OCI-LY1 (cell line): ENCODE data around the gene GALNT18.

Experiments used
- H2AFZ ChIP-seq: fragments of 200-600 bp; sonication (generic), shearing (Covaris generic); 2 replicates; pipeline ENCODE4 v1.6.0; 2014; ENCODE audit warnings: antibody characterized with exemption, mild to moderate bottlenecking, low read length
- H3F3A ChIP-seq: fragments of 200-600 bp; sonication (generic), shearing (Covaris generic); 2 replicates; pipeline ENCODE4 v1.6.0; 2014; ENCODE audit warnings: mild to moderate bottlenecking, antibody characterized with exemption, low read length, moderate library complexity; ENCODE audit not compliant: insufficient read depth
- H3K27ac ChIP-seq: fragments of 200-600 bp; sonication (generic); 2 replicates; pipeline ENCODE4 v1.5.1; 2014; ENCODE audit warnings: low read length, mixed run types, mild to moderate bottlenecking, low read depth; ENCODE audit not compliant: poor library complexity, severe bottlenecking
- H3K27me3 ChIP-seq: fragments of 200-600 bp; sonication (generic); 2 replicates; pipeline ENCODE4 v1.6.0; 2014; ENCODE audit warnings: antibody characterized with exemption, mild to moderate bottlenecking, low read length, moderate library complexity; ENCODE audit not compliant: insufficient read depth
- H3K36me3 ChIP-seq: fragments of 200-600 bp; sonication (generic); 2 replicates; pipeline ENCODE4 v1.6.1; 2014; ENCODE audit warnings: mild to moderate bottlenecking, antibody characterized with exemption, low read length, moderate library complexity, mixed read lengths; ENCODE audit not compliant: insufficient read depth
- H3K4me1 ChIP-seq: fragments of 200-600 bp; sonication (generic); 2 replicates; pipeline ENCODE4 v1.5.1; 2014; ENCODE audit warnings: mild to moderate bottlenecking, low read length, moderate library complexity; ENCODE audit not compliant: insufficient read depth, severe bottlenecking
- H3K4me2 ChIP-seq: fragments of 200-600 bp; sonication (generic), shearing (Covaris generic); 2 replicates; pipeline ENCODE4 v1.6.1; 2014; ENCODE audit warnings: low read length
- H3K4me3 ChIP-seq: fragments of 200-600 bp; sonication (generic); 2 replicates; pipeline ENCODE4 v1.5.1; 2014; ENCODE audit warnings: low read length, low read depth, mild to moderate bottlenecking, mixed read lengths; ENCODE audit not compliant: poor library complexity, severe bottlenecking
- H3K79me2 ChIP-seq: fragments of 200-600 bp; shearing (Covaris generic); 2 replicates; pipeline ENCODE4 v1.6.1; 2016; ENCODE audit warnings: mixed run types, low read length, mixed read lengths; ENCODE audit not compliant: insufficient read depth
- H3K9ac ChIP-seq: fragments of 200-600 bp; sonication (generic), shearing (Covaris generic); 2 replicates; pipeline ENCODE4 v1.6.1; 2014; ENCODE audit warnings: mild to moderate bottlenecking, low read length, mixed read lengths
- H3K9me2 ChIP-seq: fragments of 200-600 bp; sonication (generic), shearing (Covaris generic); 2 replicates; pipeline ENCODE4 v1.6.1; 2014; ENCODE audit warnings: low read depth, mild to moderate bottlenecking, low read length, mixed read lengths
- H3K9me3 ChIP-seq: fragments of 200-600 bp; shearing (Covaris generic); 2 replicates; pipeline ENCODE4 v1.6.1; 2014; ENCODE audit warnings: low read length, mixed read lengths
- H4K20me1 ChIP-seq: fragments of 200-600 bp; sonication (generic), shearing (Covaris generic); 2 replicates; pipeline ENCODE4 v1.6.0; 2016; ENCODE audit warnings: mild to moderate bottlenecking, low read length; ENCODE audit not compliant: insufficient read depth
- EZH2 ChIP-seq: fragments of 200-600 bp; sonication (generic), shearing (Covaris generic); IDR thresholded peaks from 2 replicates; pipeline ENCODE4 v1.8.0; 2017; ENCODE audit warnings: borderline replicate concordance, mixed run types, mild to moderate bottlenecking, antibody characterized with exemption, low read length, moderate library complexity, mixed read lengths
- TF ChIP-seq, protein P1 (sequence below): fragments of 200-600 bp; sonication (generic), shearing (Covaris generic); IDR thresholded peaks from 2 replicates; pipeline ENCODE4 v1.5.1; 2017; ENCODE audit warnings: mild to moderate bottlenecking, antibody characterized with exemption, low read length, moderate library complexity, mixed read lengths

Gene GALNT18

DNA sequence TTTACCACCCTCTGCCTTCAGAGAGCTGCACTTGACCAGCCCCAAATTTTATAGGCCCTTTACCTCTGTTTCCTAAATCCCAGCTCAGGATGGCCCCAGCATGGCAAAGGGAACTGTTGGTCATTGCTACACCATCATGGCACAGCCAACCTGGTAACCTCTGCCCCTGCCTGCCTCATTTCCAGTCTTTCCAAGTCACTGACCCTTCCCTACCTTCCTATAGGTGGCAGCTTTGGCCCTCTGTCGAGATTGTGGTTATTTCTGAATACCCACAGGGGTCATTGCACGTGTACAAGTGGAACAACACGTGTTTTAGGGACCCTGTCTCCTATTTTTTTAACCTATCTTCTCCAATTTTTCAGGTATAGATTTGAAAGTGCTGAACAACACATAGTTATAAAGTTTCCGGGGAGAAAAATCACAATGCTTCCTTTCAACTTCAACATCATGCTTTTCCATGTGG lies 2.8 kb downstream of the GALNT18 start:
- Histone ChIP-seq H2AFZ (no peak overlapping the region), H3K4me2 (no peak overlapping the region), H3K9me3 (no peaks in the 10 kb centered on the region), H3F3A (no peaks in the 10 kb centered on the region), H3K9me2 (no peaks in the 10 kb centered on the region), H3K4me3 (no peak overlapping the region), H3K27me3 (no peaks in the 10 kb centered on the region), H3K4me1 (no peaks in the 10 kb centered on the region), H3K36me3 (no peaks in the 10 kb centered on the region), H4K20me1 (no peaks in the 10 kb centered on the region), H3K79me2 (no peaks in the 10 kb centered on the region), H3K27ac (no peak overlapping the region), H3K9ac (no peak overlapping the region)
- TF ChIP-seq EZH2: no peak

DNA sequence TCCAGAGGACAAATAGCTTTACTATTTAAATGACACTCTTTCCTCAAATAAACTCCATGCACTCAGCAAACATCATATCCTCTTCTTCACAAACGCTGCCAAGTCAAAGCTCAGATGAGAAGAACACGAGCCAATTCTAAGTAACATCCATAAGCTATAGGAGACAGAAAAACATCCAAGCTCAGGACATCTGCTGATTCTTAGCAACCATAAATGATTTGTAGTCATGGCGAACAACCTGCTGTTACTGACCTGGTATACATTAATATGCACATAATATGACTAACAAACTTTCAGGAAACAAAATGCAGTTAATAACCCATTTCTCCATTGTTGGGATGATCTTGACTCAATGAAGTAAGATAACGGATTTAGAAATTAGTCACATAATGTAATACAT lies 6.7 kb downstream of the GALNT18 start:
- no peaks in the 10 kb centered on the region for H3F3A ChIP-seq
- H3K36me3 ChIP-seq: no peaks in the 10 kb centered on the region
- H2AFZ ChIP-seq: no peak overlapping the region
- no peak overlapping the region for H3K4me3 ChIP-seq
- no peak overlapping the region for H3K9ac ChIP-seq
- H3K27me3 ChIP-seq: no peaks in the 10 kb centered on the region
- H3K4me2 ChIP-seq: no peak overlapping the region
- H3K9me3 ChIP-seq: no peaks in the 10 kb centered on the region
- TF ChIP-seq, protein P1, sequence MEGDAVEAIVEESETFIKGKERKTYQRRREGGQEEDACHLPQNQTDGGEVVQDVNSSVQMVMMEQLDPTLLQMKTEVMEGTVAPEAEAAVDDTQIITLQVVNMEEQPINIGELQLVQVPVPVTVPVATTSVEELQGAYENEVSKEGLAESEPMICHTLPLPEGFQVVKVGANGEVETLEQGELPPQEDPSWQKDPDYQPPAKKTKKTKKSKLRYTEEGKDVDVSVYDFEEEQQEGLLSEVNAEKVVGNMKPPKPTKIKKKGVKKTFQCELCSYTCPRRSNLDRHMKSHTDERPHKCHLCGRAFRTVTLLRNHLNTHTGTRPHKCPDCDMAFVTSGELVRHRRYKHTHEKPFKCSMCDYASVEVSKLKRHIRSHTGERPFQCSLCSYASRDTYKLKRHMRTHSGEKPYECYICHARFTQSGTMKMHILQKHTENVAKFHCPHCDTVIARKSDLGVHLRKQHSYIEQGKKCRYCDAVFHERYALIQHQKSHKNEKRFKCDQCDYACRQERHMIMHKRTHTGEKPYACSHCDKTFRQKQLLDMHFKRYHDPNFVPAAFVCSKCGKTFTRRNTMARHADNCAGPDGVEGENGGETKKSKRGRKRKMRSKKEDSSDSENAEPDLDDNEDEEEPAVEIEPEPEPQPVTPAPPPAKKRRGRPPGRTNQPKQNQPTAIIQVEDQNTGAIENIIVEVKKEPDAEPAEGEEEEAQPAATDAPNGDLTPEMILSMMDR: no peak
- TF ChIP-seq EZH2: no peak
- H3K4me1 ChIP-seq: no peaks in the 10 kb centered on the region
- H3K27ac ChIP-seq: no peak overlapping the region
- H3K9me2 ChIP-seq: no peaks in the 10 kb centered on the region
- H4K20me1 ChIP-seq: no peaks in the 10 kb centered on the region
- H3K79me2 ChIP-seq: no peaks in the 10 kb centered on the region

DNA sequence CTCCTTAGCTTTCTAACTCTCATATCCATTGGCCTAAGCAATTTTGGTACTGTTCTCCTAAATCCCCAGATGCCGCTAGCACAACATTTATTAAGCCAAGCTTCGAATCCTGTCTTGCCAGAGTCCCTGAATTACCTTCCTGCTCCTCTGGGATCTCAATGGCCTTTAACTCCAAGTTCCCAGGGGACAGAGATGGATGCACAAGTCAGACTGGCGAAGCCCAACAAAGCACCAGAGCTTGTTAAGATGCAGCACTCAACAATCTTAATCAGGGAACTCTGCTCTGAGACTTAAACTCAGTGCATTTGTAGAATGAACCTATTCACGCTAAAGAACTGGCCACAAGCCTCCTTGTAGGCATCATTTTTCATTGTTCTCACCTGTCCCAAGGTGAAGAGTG lies 9.4 kb downstream of the GALNT18 start:
- H3K9ac ChIP-seq: no peak overlapping the region

DNA sequence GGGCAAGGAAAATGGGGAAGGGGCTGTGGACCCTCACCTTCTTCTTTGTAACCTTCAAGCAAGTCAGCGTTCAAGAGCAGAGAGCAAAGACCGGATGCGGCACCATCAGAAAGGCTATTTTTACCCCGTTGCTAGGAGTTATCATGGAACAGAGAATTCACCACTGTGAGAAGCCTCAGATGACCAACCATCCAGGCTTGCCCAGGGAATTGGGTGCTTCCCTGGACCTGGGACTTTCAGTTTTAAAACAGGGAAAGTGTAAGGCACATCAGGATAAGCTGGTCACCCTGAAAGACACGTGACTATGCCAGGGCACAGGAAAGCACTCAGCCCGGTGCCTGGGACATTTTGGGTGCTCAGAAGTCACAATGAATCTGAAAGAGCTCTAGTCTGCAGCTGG lies 10.4 kb downstream of the GALNT18 start:
- Histone ChIP-seq H3K9me2 (no peaks in the 10 kb centered on the region), H3K36me3 (no peaks in the 10 kb centered on the region), H2AFZ (no peak overlapping the region), H3K27ac (no peak overlapping the region), H4K20me1 (no peaks in the 10 kb centered on the region), H3K79me2 (no peaks in the 10 kb centered on the region), H3F3A (no peaks in the 10 kb centered on the region), H3K27me3 (no peaks in the 10 kb centered on the region), H3K4me3 (no peak overlapping the region), H3K9ac (no peak overlapping the region), H3K4me2 (no peak overlapping the region), H3K4me1 (no peaks in the 10 kb centered on the region), H3K9me3 (no peaks in the 10 kb centered on the region)
- TF ChIP-seq, protein P1: no peak

More for the DNA sequence above, 9.4 kb downstream of the GALNT18 start:
- Histone ChIP-seq H2AFZ (no peak overlapping the region), H3K27me3 (no peaks in the 10 kb centered on the region), H3K4me1 (no peaks in the 10 kb centered on the region), H3K9me3 (no peaks in the 10 kb centered on the region), H4K20me1 (no peaks in the 10 kb centered on the region), H3K27ac (no peak overlapping the region), H3F3A (no peaks in the 10 kb centered on the region), H3K4me3 (no peak overlapping the region), H3K4me2 (no peak overlapping the region), H3K79me2 (no peaks in the 10 kb centered on the region), H3K9me2 (no peaks in the 10 kb centered on the region), H3K36me3 (no peaks in the 10 kb centered on the region)
- no peak for TF ChIP-seq EZH2
- TF ChIP-seq, protein P1: no peak
